K562 (cell line): ENCODE results near the gene SLC25A44. TPM values are rescaled to one million over a fixed set of nuclear protein-coding genes. Genes with fewer than 3 reads are reported as not detected.
A peak's percentile ranks its signal among the peaks of the same experiment; 100 is the strongest.

Experiments
- ATAC-seq: fragments of 200-7000 bp; cut with Tn5 transposase; 3 replicates; pipeline ENCODE4 v1.9.1; 2020; ENCODE audit warnings: moderate library complexity
- BruUV-seq: library from RNA; stranded (reverse); fragments of 400-500 nt; replicated peaks from 2 replicates; lab custom pipeline; 2021; lab: Mats Ljungman, UMichigan
- CTCF ChIA-PET: fragments of 300-600 bp; formaldehyde crosslinking; extraction: SDS; loops from one replicate; lab custom pipeline; 2021; ENCODE audit warnings: low intra/inter-chr PET ratio; lab: Yijun Ruan, JAX
- POLR2A ChIA-PET: fragments of 300-600, 350-650 bp; sonication (Branson Sonifier 250); formaldehyde crosslinking; extraction: SDS; loops from one replicate; lab custom pipeline; 2021; ENCODE audit warnings: antibody characterized with exemption, inconsistent platforms; lab: Yijun Ruan, JAX
- DNase-seq, 4 experiments: peaks; one replicate each; pipeline versions ENCODE4 v3.0.0 to v3.0.0-alpha.2; 2011 to 2018; ENCODE audit warnings: low spot score in 3 of 4, mixed read lengths in 3 of 4; ENCODE audit errors: extremely low read depth in 1 of 4
- FAIRE-seq: peaks from 2 replicates; lab custom pipeline; 2011; peaks lifted over from hg19 to GRCh38; lab: Jason Lieb, UNC
- H2AFZ ChIP-seq: 2 replicates; pipeline ENCODE4 v1.6.0; 2011; ENCODE audit warnings: low read depth, low read length, control low read depth, inconsistent platforms
- H3K27ac ChIP-seq: fragments of 200-600 bp; 3 replicates; pipeline ENCODE4 v1.8.0; 2011; ENCODE audit warnings: low read depth, mild to moderate bottlenecking, control low read depth, inconsistent platforms, low read length, moderate library complexity, mixed read lengths; ENCODE audit errors: extremely low read depth
- H3K27me3 ChIP-seq, 2 experiments: fragments of 300-600 bp in 1 of 2; 2 replicates in 1 of 2; 3 replicates in 1 of 2; pipeline versions ENCODE4 v1.6.0 to v1.8.0; 2011; ENCODE audit warnings: inconsistent platforms in 2 of 2, low read length in 2 of 2, mild to moderate bottlenecking in 1 of 2, mixed read lengths in 1 of 2, moderate library complexity in 1 of 2; ENCODE audit not compliant: control insufficient read depth in 2 of 2, insufficient read depth in 2 of 2
- H3K36me3 ChIP-seq: fragments of 300-600 bp; 3 replicates; pipeline ENCODE4 v1.8.0; 2011; ENCODE audit warnings: mild to moderate bottlenecking, low read length, inconsistent platforms; ENCODE audit not compliant: control insufficient read depth, insufficient read depth
- H3K4me1 ChIP-seq, 2 experiments: fragments of 200-600 bp in 1 of 2; replicated peaks in 1 of 2; 2 replicates in 1 of 2; 3 replicates in 1 of 2; pipeline versions ENCODE4 v1.5.1 to v1.8.0; 2011; ENCODE audit warnings: inconsistent platforms in 2 of 2, low read length in 2 of 2, mild to moderate bottlenecking in 1 of 2, mixed read lengths in 1 of 2, moderate library complexity in 1 of 2; ENCODE audit not compliant: control insufficient read depth in 2 of 2, insufficient read depth in 2 of 2
- H3K4me2 ChIP-seq: 2 replicates; pipeline ENCODE4 v1.6.1; 2011; ENCODE audit warnings: low read length, control low read depth, inconsistent platforms, mixed read lengths; ENCODE audit not compliant: insufficient read depth
- H3K4me3 ChIP-seq: fragments of 200-600 bp; sonication (generic), shearing (Covaris generic); 2 replicates; pipeline ENCODE4 v1.5.1; 2016; ENCODE audit warnings: control low read depth, inconsistent platforms
- H3K79me2 ChIP-seq: fragments of 200-600 bp; 3 replicates; pipeline ENCODE4 v1.8.0; 2011; ENCODE audit warnings: low read length, inconsistent platforms; ENCODE audit not compliant: control insufficient read depth, insufficient read depth
- H3K9ac ChIP-seq, 2 experiments: 2 replicates each; pipeline versions ENCODE4 v1.6.0 to v1.6.1; 2011; ENCODE audit warnings: low read depth in 2 of 2, low read length in 2 of 2, control low read depth in 1 of 2, inconsistent platforms in 1 of 2, mild to moderate bottlenecking in 1 of 2, mixed read lengths in 1 of 2; ENCODE audit not compliant: insufficient read depth in 1 of 2
- H3K9me1 ChIP-seq: one replicate; pipeline ENCODE4 v1.6.0; 2011; ENCODE audit warnings: inconsistent platforms, mild to moderate bottlenecking, low read length, moderate library complexity; ENCODE audit not compliant: control insufficient read depth, insufficient read depth
- H3K9me3 ChIP-seq: replicated peaks from 2 replicates; pipeline ENCODE4 v1.5.1; 2011; ENCODE audit warnings: low read depth, low read length, inconsistent platforms; ENCODE audit not compliant: control insufficient read depth, insufficient read depth
- H4K20me1 ChIP-seq: replicated peaks from 2 replicates; pipeline ENCODE4 v1.6.1; 2011; ENCODE audit warnings: low read length, inconsistent platforms, mixed read lengths; ENCODE audit not compliant: control insufficient read depth, insufficient read depth
- MCM7 ChIP-seq, 2 experiments: fragments of 450-650 bp; IDR thresholded peaks; 2 replicates each; pipeline ENCODE4 v1.6.1; 2016 to 2018
- WGBS: fragments of 100-300 bp; shearing (Covaris generic); methylation state at CpG from one replicate; pipeline ENCODE4 v1.1.6; 2016; ENCODE audit warnings: low coverage, mixed read lengths; ENCODE audit not compliant: insufficient coverage; ENCODE audit errors: missing lambda C conversion rate; 5-methylcytosine and 5-hydroxymethylcytosine counted together
- in situ Hi-C: fragments of 300-500 bp; cut with MboI; formaldehyde crosslinking; loops from 4 replicates; pipeline ENCODE4 v1.15.0; 2018; ENCODE audit warnings: inconsistent platforms, mixed read lengths
- intact Hi-C: fragments of 100-400 bp; cut with micrococcal nuclease; formaldehyde crosslinking; loops from 2 replicates; pipeline ENCODE4 v1.14.2; 2022
- polyA plus RNA-seq, 8 experiments: library from polyadenylated mRNA; depleted of rRNA in 4 of 8; stranded (reverse) in 5 of 8; unstranded in 3 of 8; fragments of >200 nt; fragmentation: Nextera tagmentation in 2 of 8; fragmentation: Illumina TruSeq in 1 of 8; extraction: Ambion mirVana in 2 of 8; extraction: Trizol in 1 of 8; gene quantifications; 2 replicates each; pipeline versions ENCODE4 v1.2.1 to v1.2.3, GENCODE V29; 2011 to 2014; ENCODE audit warnings: inconsistent platforms in 1 of 8, missing spikeins in 1 of 8
- total RNA-seq, 7 experiments: library from RNA; depleted of rRNA in 6 of 7; stranded (reverse); fragments of >200 nt in 6 of 7; fragmentation: Illumina TruSeq in 2 of 7; extraction: Trizol in 2 of 7; gene quantifications; 2 replicates each; pipeline versions ENCODE4 v1.2.1 to v1.2.3, GENCODE V29; 2011 to 2021; ENCODE audit warnings: low replicate concordance in 1 of 7
- TF ChIP-seq, protein P1 (sequence below), 3 experiments: IDR thresholded peaks in 2 of 3; conservative IDR thresholded peaks in 1 of 3; 2 replicates each; pipeline ENCODE4 v1.5.1; 2011 to 2012; ENCODE audit warnings: low read length in 3 of 3, mild to moderate bottlenecking in 3 of 3, control low read depth in 2 of 3, improper control_type of control experiment in 1 of 3, inconsistent platforms in 1 of 3, low read depth in 1 of 3, mixed read lengths in 1 of 3, moderate library complexity in 1 of 3; ENCODE audit not compliant: insufficient read depth in 2 of 3
- TF ChIP-seq, protein P2 (sequence below): fragments of 450-650 bp; formaldehyde crosslinking; IDR thresholded peaks from 2 replicates; pipeline ENCODE4 v1.4.0; 2020; ENCODE audit warnings: mild to moderate bottlenecking

Gene SLC25A44
- total and polyA plus RNA-seq, 9 of the 15 experiments (the other 6 are each of a cell fraction or from before 2014, with no cell fraction given), result 4.4 to 22.8 (median 12.5) TPM

DNA sequence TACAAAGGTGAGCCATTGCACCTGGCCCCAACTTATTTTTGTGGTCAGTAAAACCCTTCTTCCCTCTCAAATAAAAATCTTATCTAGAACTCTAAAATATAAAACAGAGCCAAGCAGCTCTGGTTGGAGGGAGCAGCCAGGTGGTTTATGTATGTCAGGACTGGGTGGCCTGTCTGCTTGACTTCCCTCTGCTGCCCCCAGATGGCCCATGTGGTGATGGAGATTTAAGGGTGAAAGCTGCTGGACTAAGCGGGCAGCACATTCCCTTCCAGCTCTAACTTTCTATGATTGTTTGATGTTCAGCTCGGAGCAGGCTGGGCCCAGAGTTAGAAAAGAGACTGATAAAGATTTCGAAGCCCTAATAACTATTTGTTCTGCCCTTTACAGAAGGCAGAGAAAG, 65.9 kb downstream of the SLC25A44 start:
- DNase-seq, result peak in 1 of 4 experiments; percentile 36
- no TSS peak for BruUV-seq
- CTCF ChIA-PET, result no interaction called here
- in situ Hi-C loops (no loop called here), intact Hi-C loops (no loop called here)
- H3K9me1 ChIP-seq, result no peaks in the 10 kb centered on the region
- no peaks in the 10 kb centered on the region for H3K27me3 ChIP-seq
- no peaks in the 10 kb centered on the region for H3K9me3 ChIP-seq
- no peak overlapping the region for H3K9ac ChIP-seq
- H3K36me3 ChIP-seq, result peaks cover 85% of the 10 kb centered on the region
- 0 out of 3 replicates have a peak, but pooled peaks have one; percentile 24 for ATAC-seq
- 92% methylated on average over 3 of the region's 3 CpGs for WGBS
- no peak overlapping the region for H3K27ac ChIP-seq
- no peak overlapping the region for H2AFZ ChIP-seq
- no peak overlapping the region for H3K4me3 ChIP-seq
- POLR2A ChIA-PET, result interaction anchor here (0.6 to 1.5 kb wide), 4 partner anchors 9 to 36 kb away, joined by 3 to 6 read pairs (median 4); no protein-coding TSS in a partner anchor
- no peak for FAIRE-seq
- no peak overlapping the region for H3K4me2 ChIP-seq
- no peaks in the 10 kb centered on the region for H3K79me2 ChIP-seq
- no peaks in the 10 kb centered on the region for H4K20me1 ChIP-seq
- peaks cover 10 to 13% of the 10 kb centered on the region in 2 experiments; a peak in 4 of 5 replicates for H3K4me1 ChIP-seq
- TF ChIP-seq, protein P1, sequence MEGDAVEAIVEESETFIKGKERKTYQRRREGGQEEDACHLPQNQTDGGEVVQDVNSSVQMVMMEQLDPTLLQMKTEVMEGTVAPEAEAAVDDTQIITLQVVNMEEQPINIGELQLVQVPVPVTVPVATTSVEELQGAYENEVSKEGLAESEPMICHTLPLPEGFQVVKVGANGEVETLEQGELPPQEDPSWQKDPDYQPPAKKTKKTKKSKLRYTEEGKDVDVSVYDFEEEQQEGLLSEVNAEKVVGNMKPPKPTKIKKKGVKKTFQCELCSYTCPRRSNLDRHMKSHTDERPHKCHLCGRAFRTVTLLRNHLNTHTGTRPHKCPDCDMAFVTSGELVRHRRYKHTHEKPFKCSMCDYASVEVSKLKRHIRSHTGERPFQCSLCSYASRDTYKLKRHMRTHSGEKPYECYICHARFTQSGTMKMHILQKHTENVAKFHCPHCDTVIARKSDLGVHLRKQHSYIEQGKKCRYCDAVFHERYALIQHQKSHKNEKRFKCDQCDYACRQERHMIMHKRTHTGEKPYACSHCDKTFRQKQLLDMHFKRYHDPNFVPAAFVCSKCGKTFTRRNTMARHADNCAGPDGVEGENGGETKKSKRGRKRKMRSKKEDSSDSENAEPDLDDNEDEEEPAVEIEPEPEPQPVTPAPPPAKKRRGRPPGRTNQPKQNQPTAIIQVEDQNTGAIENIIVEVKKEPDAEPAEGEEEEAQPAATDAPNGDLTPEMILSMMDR (IDR thresholded peaks at IDR 0.05 in 2 of 3, conservative IDR thresholded peaks at IDR 0.05 in 1 of 3; ENCODE audit: insufficient read depth in 2 of 3, low read depth in 1 of 3, low read length in 3 of 3), result peak; percentile 23 to 36 (median 35); a peak in 4 of 6 replicates
- TF ChIP-seq MCM7 (IDR thresholded peaks at IDR 0.05), result no peak
- TF ChIP-seq, protein P2, sequence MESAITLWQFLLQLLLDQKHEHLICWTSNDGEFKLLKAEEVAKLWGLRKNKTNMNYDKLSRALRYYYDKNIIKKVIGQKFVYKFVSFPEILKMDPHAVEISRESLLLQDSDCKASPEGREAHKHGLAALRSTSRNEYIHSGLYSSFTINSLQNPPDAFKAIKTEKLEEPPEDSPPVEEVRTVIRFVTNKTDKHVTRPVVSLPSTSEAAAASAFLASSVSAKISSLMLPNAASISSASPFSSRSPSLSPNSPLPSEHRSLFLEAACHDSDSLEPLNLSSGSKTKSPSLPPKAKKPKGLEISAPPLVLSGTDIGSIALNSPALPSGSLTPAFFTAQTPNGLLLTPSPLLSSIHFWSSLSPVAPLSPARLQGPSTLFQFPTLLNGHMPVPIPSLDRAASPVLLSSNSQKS (CRISPR knock-in tag), result no peak
